Thyroid gland (tissue), 4 donors: ENCODE data around the gene MCUR1. TPM values are rescaled to one million over a fixed set of nuclear protein-coding genes. Genes with fewer than 3 reads are reported as not detected.

Source experiments
- DNase-seq, 2 donors: peaks; one replicate each; pipeline ENCODE4 v3.0.0-alpha.2; 2019
- H3K27ac ChIP-seq, 3 donors: fragments of 200-600 bp; sonication (generic); 1 replicate in 2 of 3; 2 replicates in 1 of 3; pipeline ENCODE4 v1.5.1; 2016 to 2019; ENCODE audit warnings: mild to moderate bottlenecking in 1 of 3, moderate library complexity in 1 of 3
- H3K27me3 ChIP-seq: fragments of 200-600 bp; sonication (generic); one replicate; pipeline ENCODE4 v1.5.1; 2019
- H3K36me3 ChIP-seq, 2 donors: fragments of 200-600 bp; sonication (generic); one replicate each; pipeline ENCODE4 v1.5.1; 2016 to 2019
- H3K4me1 ChIP-seq, 2 donors: fragments of 200-600 bp; sonication (generic); one replicate each; pipeline ENCODE4 v1.5.1; 2017 to 2019
- H3K4me3 ChIP-seq, 3 donors: fragments of 200-600 bp; sonication (generic); replicated peaks in 1 of 3; 1 replicate in 2 of 3; 2 replicates in 1 of 3; pipeline ENCODE4 v1.5.1; 2016; ENCODE audit warnings: mild to moderate bottlenecking in 1 of 3
- H3K9me3 ChIP-seq: fragments of 200-600 bp; sonication (generic); one replicate; pipeline ENCODE4 v1.5.1; 2017
- CTCF ChIP-seq, 6 experiments: fragments of 200-600 bp in 3 of 6; fragments of 450-650 bp in 3 of 6; sonication (generic) in 3 of 6; IDR thresholded peaks; one replicate each; pipeline ENCODE4 v1.5.1; 2016 to 2019; ENCODE audit warnings: antibody characterized with exemption in 6 of 6, mild to moderate bottlenecking in 2 of 6, inconsistent platforms in 1 of 6, moderate library complexity in 1 of 6
- POLR2A ChIP-seq, 2 donors: fragments of 450-650 bp; IDR thresholded peaks; one replicate each; pipeline ENCODE4 v1.6.1; 2017; ENCODE audit warnings: antibody characterized with exemption in 2 of 2, mild to moderate bottlenecking in 2 of 2, moderate library complexity in 1 of 2
- WGBS, 2 donors: methylation state at CpG; one replicate each; pipeline ENCODE4 v1.1.5; 2017; 5-methylcytosine and 5-hydroxymethylcytosine counted together
- intact Hi-C: fragments of 100-400 bp; cut with DNase I; formaldehyde crosslinking; loops from one replicate; pipeline ENCODE4 v1.15.1; 2023
- total RNA-seq, 4 donors: library from RNA; depleted of rRNA; stranded (reverse); fragments of >200 nt; gene quantifications; one replicate each; pipeline ENCODE4 v1.2.3, GENCODE V29; 2016

Gene MCUR1
- total RNA-seq, 4 donors from 2014 or later = 22.2 to 30.7 (median 25.5) TPM

DNA sequence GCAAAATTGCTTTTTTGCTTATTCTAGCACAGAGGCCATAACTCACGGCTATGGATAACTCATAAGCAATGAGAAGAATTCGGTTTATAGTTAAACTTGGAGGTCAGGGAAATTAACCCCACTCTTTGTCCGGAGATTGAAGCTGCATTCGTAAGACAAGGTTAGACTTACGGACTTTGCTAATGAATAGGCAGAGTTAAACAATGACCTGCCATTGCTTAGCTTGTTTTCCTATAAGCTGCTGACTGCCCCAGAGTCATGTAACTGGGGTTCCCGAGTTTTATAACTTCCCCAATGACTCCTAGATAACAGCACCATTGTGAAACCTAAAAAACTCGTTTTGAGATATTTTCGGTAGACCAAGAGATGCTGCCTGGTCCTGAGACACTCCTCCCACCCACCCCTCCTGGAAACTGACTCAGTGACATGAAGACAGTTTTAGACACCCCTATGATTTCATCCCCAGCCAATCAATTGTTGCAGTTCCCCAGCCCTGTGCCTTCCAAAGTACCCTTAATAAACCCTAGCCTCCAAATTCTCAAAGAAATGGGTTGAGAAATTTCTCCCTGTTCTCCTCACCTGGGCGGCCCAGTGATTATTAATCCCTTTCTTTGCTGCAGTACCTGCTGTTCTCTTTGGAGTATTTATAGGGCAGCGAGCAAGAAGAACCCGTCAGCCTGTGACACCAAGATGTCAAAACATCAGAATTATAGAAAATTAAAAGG, 33.1 kb upstream of the MCUR1 start:
- 87 to 88% methylated on average over 11 of the region's 11 CpGs for WGBS, 2 donors
- intact Hi-C loops = no loop called here
- no peaks in the 10 kb centered on the region for H3K9me3 ChIP-seq

DNA sequence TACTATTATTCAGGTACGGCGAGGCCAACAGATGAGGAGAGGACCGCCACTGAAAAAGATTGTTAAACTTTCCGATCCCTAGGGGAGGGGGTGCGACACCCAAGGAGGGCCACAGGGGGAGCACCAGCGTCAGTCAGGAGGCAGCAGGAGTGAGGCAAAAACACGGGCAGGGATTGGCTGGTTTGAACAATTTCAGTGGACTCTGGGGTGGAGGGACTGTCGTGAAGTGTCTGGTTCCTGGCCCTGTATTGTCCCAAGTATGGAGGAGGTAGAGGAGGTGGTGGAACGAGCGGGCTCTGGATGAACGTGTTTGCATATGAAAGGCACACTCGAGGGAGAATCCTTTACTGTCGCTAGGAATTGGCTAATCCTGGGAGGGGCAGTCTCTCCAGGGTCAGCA, 32.5 kb upstream of the MCUR1 start:
- no peaks in the 10 kb centered on the region for H3K27me3 ChIP-seq
- intact Hi-C loops = no loop called here
- TF ChIP-seq POLR2A (IDR thresholded peaks at IDR 0.05) (no peak), CTCF (IDR thresholded peaks at IDR 0.05) (no peak)
- no peaks in the 10 kb centered on the region for H3K36me3 ChIP-seq
- no peaks in the 10 kb centered on the region for H3K9me3 ChIP-seq
- 73 to 74% methylated on average over 13 of the region's 13 CpGs for WGBS, 2 donors
- no peak overlapping the region for H3K4me3 ChIP-seq
- no peak for DNase-seq
- no peak overlapping the region for H3K27ac ChIP-seq
- H3K4me1 ChIP-seq = no peaks in the 10 kb centered on the region

More for the DNA sequence above, 33.1 kb upstream of the MCUR1 start:
- TF ChIP-seq POLR2A (IDR thresholded peaks at IDR 0.05) = no peak
- no peak for TF ChIP-seq CTCF (IDR thresholded peaks at IDR 0.05)
- no peak overlapping the region for H3K4me3 ChIP-seq
- H3K27ac ChIP-seq = no peak overlapping the region
- DNase-seq = no peak
- no peaks in the 10 kb centered on the region for H3K27me3 ChIP-seq
- H3K4me1 ChIP-seq = no peaks in the 10 kb centered on the region
- H3K36me3 ChIP-seq = no peaks in the 10 kb centered on the region

GRCh38 chr6:13841936-13842335, 27.6 kb upstream of the MCUR1 start:
- Histone ChIP-seq H3K27ac (no peak overlapping the region), H3K4me1 (no peaks in the 10 kb centered on the region), H3K36me3 (no peaks in the 10 kb centered on the region), H3K9me3 (no peaks in the 10 kb centered on the region), H3K4me3 (no peak overlapping the region), H3K27me3 (no peaks in the 10 kb centered on the region)
- no peak for DNase-seq
- TF ChIP-seq POLR2A (IDR thresholded peaks at IDR 0.05) (no peak), CTCF (IDR thresholded peaks at IDR 0.05) (no peak)
- 86 to 88% methylated on average over 5 of the region's 5 CpGs for WGBS, 2 donors
- intact Hi-C loops = no loop called here

GRCh38 chr6:13838616-13839015, 24.3 kb upstream of the MCUR1 start:
- Histone ChIP-seq H3K4me1 (no peaks in the 10 kb centered on the region), H3K27ac (no peak overlapping the region), H3K27me3 (no peaks in the 10 kb centered on the region), H3K36me3 (no peaks in the 10 kb centered on the region), H3K4me3 (no peak overlapping the region), H3K9me3 (no peaks in the 10 kb centered on the region)
- WGBS, 2 donors = 65 to 70% methylated on average over 3 of the region's 3 CpGs
- TF ChIP-seq CTCF (IDR thresholded peaks at IDR 0.05) (no peak), POLR2A (IDR thresholded peaks at IDR 0.05) (no peak)
- DNase-seq = no peak
- intact Hi-C loops = no loop called here

- no peak for DNase-seq
- no peaks in the 10 kb centered on the region for H3K27me3 ChIP-seq
- TF ChIP-seq POLR2A (IDR thresholded peaks at IDR 0.05) (no peak), CTCF (IDR thresholded peaks at IDR 0.05) (no peak)
- H3K4me1 ChIP-seq = no peaks in the 10 kb centered on the region
- H3K9me3 ChIP-seq = no peaks in the 10 kb centered on the region
- no peak overlapping the region for H3K4me3 ChIP-seq
- H3K27ac ChIP-seq = no peak overlapping the region
- no peaks in the 10 kb centered on the region for H3K36me3 ChIP-seq
- 88 to 97% methylated on average over 5 of the region's 5 CpGs for WGBS, 2 donors
- intact Hi-C loops = no loop called here
Observed at GRCh38 chr6:13836170-13836569, 21.8 kb upstream of the MCUR1 start.
